ENCODE measurements around the gene IGFBP7. TPM values are rescaled to one million over a fixed set of nuclear protein-coding genes. Genes with fewer than 3 reads are reported as not detected.

IGFBP7 gene
- total RNA-seq, 4 donors from 2014 or later = 117 to 241 (median 152) TPM

DNA sequence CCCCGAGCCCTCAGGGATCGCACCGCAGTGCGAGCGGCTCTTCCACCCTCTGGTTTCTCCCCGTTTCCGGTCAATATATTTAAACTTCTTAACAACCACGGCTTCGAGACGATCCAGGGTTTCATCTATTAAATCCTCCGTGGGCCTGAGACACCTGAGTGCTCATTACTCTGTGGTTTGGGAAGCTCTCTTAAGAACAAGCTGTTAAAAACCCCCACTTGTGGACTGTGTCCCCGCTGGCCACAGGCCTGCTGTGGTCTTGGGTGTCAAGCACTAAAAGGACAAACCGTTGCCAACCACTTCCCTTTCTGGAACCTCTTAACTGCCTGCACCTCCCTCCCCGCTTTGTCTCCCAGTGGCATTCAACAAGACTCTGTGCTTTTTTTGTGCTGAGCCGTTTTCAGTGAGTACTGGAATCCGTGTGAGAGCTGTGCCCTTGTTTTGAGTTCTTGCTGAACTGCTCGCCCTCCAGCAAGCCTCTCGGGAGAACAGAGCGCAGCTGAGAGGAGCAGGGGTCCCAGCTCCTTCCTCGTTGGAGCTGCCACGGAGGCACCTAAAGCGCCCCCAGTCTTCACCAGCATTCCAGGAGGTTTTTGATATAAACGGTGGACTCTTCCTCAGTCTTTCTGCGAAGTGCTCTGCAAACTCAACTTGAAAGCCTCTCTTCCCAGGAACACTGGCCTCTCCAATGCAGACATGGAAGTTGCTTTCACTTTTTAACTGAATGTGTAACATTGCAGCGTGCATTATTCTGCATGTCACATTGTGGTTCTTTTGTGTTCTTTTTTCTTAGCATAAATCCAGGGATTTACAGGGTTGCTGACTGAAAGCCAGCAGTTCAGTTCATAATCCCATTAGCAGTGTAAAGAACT lies 691 bp upstream of the IGFBP7 start:
- peaks cover 0 to 8% (median 0%) of the 10 kb centered on the region in 3 donors for H3K27me3 ChIP-seq
- TF ChIP-seq POLR2A (IDR thresholded peaks at IDR 0.05) (no peak), CTCF (IDR thresholded peaks at IDR 0.05 in 4 of 5, conservative IDR thresholded peaks at IDR 0.05 in 1 of 5) (no peak)
- ATAC-seq (peak; percentile 57 to 67), DNase-seq (no peak)
- H3K36me3 ChIP-seq = no peaks in the 10 kb centered on the region
- in situ Hi-C loops (cut with MboI; ENCODE audit: low sequenced_read_pairs in 4 of 4) (no loop called here), intact Hi-C loops (cut with DNase I; ENCODE audit: low total_unique reads) (loop anchor here (5.0 kb wide), 1 partner anchor 69 kb away; no protein-coding TSS in a partner anchor)
- H3K27ac ChIP-seq = peak overlapping the region; percentile 73 to 87 (median 80)
- H3K4me3 ChIP-seq = peak overlapping the region; percentile 58 to 65 (median 62)
- peaks cover 3 to 7% of the 10 kb centered on the region in 2 donors for H3K4me1 ChIP-seq
- no peaks in the 10 kb centered on the region for H3K9me3 ChIP-seq

DNA sequence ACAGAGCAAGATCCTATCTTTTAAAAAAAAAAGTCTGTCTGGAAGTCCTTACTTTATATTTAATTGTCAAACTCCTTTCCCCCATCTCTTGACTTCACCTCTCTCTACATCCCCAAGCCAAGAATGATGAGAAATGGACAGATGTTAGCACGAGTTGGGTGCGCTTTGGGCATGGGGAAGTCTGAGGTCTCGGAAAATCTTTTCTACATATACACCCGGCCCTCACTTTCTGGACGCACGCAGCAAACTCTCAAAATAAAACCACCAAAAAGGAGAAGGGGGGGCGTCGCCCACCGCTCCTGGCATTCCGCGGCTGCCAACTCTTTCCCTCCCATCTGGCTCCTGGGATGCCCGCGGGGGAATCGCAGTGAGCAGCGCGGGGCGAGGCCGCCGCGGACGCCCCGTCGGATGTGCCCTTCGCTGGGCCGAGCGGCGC lies 756 bp downstream of the IGFBP7 start:
- H3K4me3 ChIP-seq = peak overlapping the region; percentile 59 to 65 (median 62)
- ATAC-seq (no peak), DNase-seq (no peak)
- in situ Hi-C loops (cut with MboI; ENCODE audit: low sequenced_read_pairs in 4 of 4) = no loop called here
- H3K36me3 ChIP-seq = no peaks in the 10 kb centered on the region
- TF ChIP-seq POLR2A (IDR thresholded peaks at IDR 0.05) (no peak), CTCF (IDR thresholded peaks at IDR 0.05 in 4 of 5, conservative IDR thresholded peaks at IDR 0.05 in 1 of 5) (no peak)
- H3K27ac ChIP-seq = peak overlapping the region; percentile 73 to 87 (median 80)
- no peaks in the 10 kb centered on the region for H3K9me3 ChIP-seq
- H3K4me1 ChIP-seq = peaks cover 7 to 9% of the 10 kb centered on the region in 2 donors
- intact Hi-C loops (cut with DNase I; ENCODE audit: low total_unique reads) = no loop called here
- H3K27me3 ChIP-seq = peaks cover 0 to 8% (median 0%) of the 10 kb centered on the region in 3 donors

DNA sequence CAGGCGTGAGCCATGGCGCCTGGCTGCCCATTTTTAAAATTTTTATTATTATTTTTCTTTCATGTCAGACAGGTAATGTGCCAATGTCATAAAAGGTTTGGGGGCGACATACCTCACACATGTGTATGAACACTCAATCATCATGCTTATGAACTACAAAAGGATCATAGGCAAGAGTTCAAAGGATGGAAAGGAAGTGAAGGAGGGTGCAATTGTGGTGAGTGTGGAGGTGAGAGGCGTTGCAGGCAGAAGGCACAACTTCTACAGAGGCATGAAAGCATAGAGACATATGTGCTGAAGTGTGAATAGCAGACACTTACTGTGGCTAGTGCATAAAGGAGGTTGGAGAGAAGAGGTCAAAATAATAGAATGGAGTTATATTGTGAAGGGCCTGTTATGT lies 4.0 kb downstream of the IGFBP7 start:
- Histone ChIP-seq H3K4me1 (peaks cover 14 to 22% of the 10 kb centered on the region in 2 donors), H3K27ac (peak overlapping the region; percentile 0 to 76 (median 22)), H3K27me3 (peaks cover 0 to 8% (median 0%) of the 10 kb centered on the region in 3 donors), H3K4me3 (no peak overlapping the region), H3K9me3 (no peaks in the 10 kb centered on the region), H3K36me3 (no peaks in the 10 kb centered on the region)
- DNase-seq = no peak
- TF ChIP-seq POLR2A (IDR thresholded peaks at IDR 0.05) (no peak), CTCF (IDR thresholded peaks at IDR 0.05 in 4 of 5, conservative IDR thresholded peaks at IDR 0.05 in 1 of 5) (no peak)
- intact Hi-C loops (cut with DNase I; ENCODE audit: low total_unique reads) (no loop called here), in situ Hi-C loops (cut with MboI; ENCODE audit: low sequenced_read_pairs in 4 of 4) (no loop called here)
- no peak for ATAC-seq

- H3K27ac ChIP-seq = peak overlapping the region; percentile 5 to 75 (median 71)
- no peaks in the 10 kb centered on the region for H3K36me3 ChIP-seq
- peaks cover 0 to 8% (median 0%) of the 10 kb centered on the region in 3 donors for H3K27me3 ChIP-seq
- DNase-seq (no peak), ATAC-seq (no peak)
- TF ChIP-seq CTCF (IDR thresholded peaks at IDR 0.05 in 4 of 5, conservative IDR thresholded peaks at IDR 0.05 in 1 of 5) = no peak
- intact Hi-C loops (cut with DNase I; ENCODE audit: low total_unique reads) (no loop called here), in situ Hi-C loops (cut with MboI; ENCODE audit: low sequenced_read_pairs in 4 of 4) (no loop called here)
- peaks cover 8 to 22% of the 10 kb centered on the region in 2 donors for H3K4me1 ChIP-seq
- H3K4me3 ChIP-seq = no peak overlapping the region
- H3K9me3 ChIP-seq = no peaks in the 10 kb centered on the region
Observed at GRCh38 chr4:57104706-57105560, 5.3 kb downstream of the IGFBP7 start.

Data from gastrocnemius medialis (tissue), 4 donors.